H9 (cell line): ENCODE measurements around the gene SUGT1. TPM values are rescaled to one million over a fixed set of nuclear protein-coding genes. Genes with fewer than 3 reads are reported as not detected.
A peak's percentile ranks its signal among the peaks of the same experiment; 100 is the strongest.
"Not testable (repeated sequence)": the region's sequence is repeated elsewhere in the genome, so short reads cannot be mapped to it uniquely, and the experiment has no call there.

ENCODE experiments used
- DNase-seq: peaks from one replicate; pipeline ENCODE4 v3.0.0-alpha.2; 2017
- H2AFZ ChIP-seq: one replicate; pipeline ENCODE4 v1.6.1; 2013; ENCODE audit warnings: mild to moderate bottlenecking, low read length, control low read depth, moderate library complexity
- H2AK5ac ChIP-seq: 2 replicates; pipeline ENCODE4 v1.6.1; 2013; ENCODE audit warnings: low read length, control low read depth, mixed read lengths; ENCODE audit not compliant: insufficient read length
- H2BK120ac ChIP-seq: one replicate; pipeline ENCODE4 v1.6.1; 2013; ENCODE audit warnings: low read depth, mild to moderate bottlenecking, low read length, control low read depth, inconsistent platforms; ENCODE audit not compliant: poor library complexity, severe bottlenecking
- H2BK12ac ChIP-seq: 2 replicates; pipeline ENCODE4 v1.6.1; 2013; ENCODE audit warnings: low read length, control low read depth, mixed read lengths, low read depth; ENCODE audit not compliant: insufficient read length
- H2BK15ac ChIP-seq: 2 replicates; pipeline ENCODE4 v1.6.1; 2013; ENCODE audit warnings: low read depth, low read length, control low read depth
- H2BK20ac ChIP-seq: one replicate; pipeline ENCODE4 v1.6.1; 2013; ENCODE audit warnings: low read depth, mild to moderate bottlenecking, low read length, control low read depth, inconsistent platforms; ENCODE audit not compliant: poor library complexity, severe bottlenecking
- H2BK5ac ChIP-seq: 2 replicates; pipeline ENCODE4 v1.6.1; 2013; ENCODE audit warnings: low read length, control low read depth, mixed read lengths; ENCODE audit not compliant: insufficient read length
- H3K14ac ChIP-seq: 2 replicates; pipeline ENCODE4 v1.6.1; 2013; ENCODE audit warnings: low read length, control low read depth; ENCODE audit not compliant: insufficient read depth
- H3K18ac ChIP-seq: 2 replicates; pipeline ENCODE4 v1.6.1; 2013; ENCODE audit warnings: low read depth, mild to moderate bottlenecking, mixed read lengths, low read length, control low read depth; ENCODE audit not compliant: insufficient read length
- H3K23ac ChIP-seq: 2 replicates; pipeline ENCODE4 v1.6.1; 2013; ENCODE audit warnings: low read length, control low read depth, mixed read lengths, low read depth; ENCODE audit not compliant: insufficient read length
- H3K23me2 ChIP-seq: 2 replicates; pipeline ENCODE4 v1.6.1; 2013; ENCODE audit warnings: low read depth, mild to moderate bottlenecking, mixed read lengths, low read length, control low read depth; ENCODE audit not compliant: insufficient read length, poor library complexity, severe bottlenecking
- H3K27ac ChIP-seq: 2 replicates; pipeline ENCODE4 v1.5.1; 2013; ENCODE audit warnings: low read length, control low read depth, mixed read lengths, low read depth; ENCODE audit not compliant: insufficient read length
- H3K27me3 ChIP-seq: 2 replicates; pipeline ENCODE4 v1.6.1; 2013; ENCODE audit warnings: low read length, control low read depth, inconsistent platforms; ENCODE audit not compliant: insufficient read depth
- H3K4ac ChIP-seq: 2 replicates; pipeline ENCODE4 v1.6.1; 2013; ENCODE audit warnings: low read depth, mild to moderate bottlenecking, control low read depth, inconsistent platforms, low read length, moderate library complexity
- H3K4me1 ChIP-seq: 2 replicates; pipeline ENCODE4 v1.6.1; 2013; ENCODE audit warnings: low read length, control low read depth, inconsistent platforms; ENCODE audit not compliant: insufficient read depth
- H3K4me2 ChIP-seq: 2 replicates; pipeline ENCODE4 v1.6.1; 2013; ENCODE audit warnings: low read length, control low read depth, mixed read lengths; ENCODE audit not compliant: insufficient read length, insufficient read depth
- H3K56ac ChIP-seq: 2 replicates; pipeline ENCODE4 v1.6.1; 2013; ENCODE audit warnings: low read depth, mild to moderate bottlenecking, mixed read lengths, low read length, control low read depth; ENCODE audit not compliant: insufficient read length
- H3K79me1 ChIP-seq: 2 replicates; pipeline ENCODE4 v1.6.1; 2013; ENCODE audit warnings: low read depth, mild to moderate bottlenecking, moderate library complexity, low read length, control low read depth, inconsistent platforms; ENCODE audit not compliant: insufficient read depth, poor library complexity, severe bottlenecking
- H3K79me2 ChIP-seq: 2 replicates; pipeline ENCODE4 v1.6.1; 2013; ENCODE audit warnings: low read length, control low read depth, inconsistent platforms; ENCODE audit not compliant: insufficient read depth
- H3K9ac ChIP-seq: 2 replicates; pipeline ENCODE4 v1.6.1; 2013; ENCODE audit warnings: low read length, control low read depth, mixed read lengths; ENCODE audit not compliant: insufficient read length; ENCODE audit errors: extremely low read depth
- H3K9me3 ChIP-seq: one replicate; pipeline ENCODE4 v1.6.1; 2013; ENCODE audit warnings: low read depth, low read length, inconsistent platforms; ENCODE audit not compliant: control insufficient read depth
- H3T11ph ChIP-seq: one replicate; pipeline ENCODE4 v1.6.1; 2013; ENCODE audit warnings: mild to moderate bottlenecking, low read length, control low read depth, inconsistent platforms
- H4K20me1 ChIP-seq: one replicate; pipeline ENCODE4 v1.6.1; 2013; ENCODE audit not compliant: control insufficient read depth, insufficient read length, insufficient read depth
- H4K5ac ChIP-seq: 2 replicates; pipeline ENCODE4 v1.6.1; 2013; ENCODE audit warnings: low read depth, mild to moderate bottlenecking, mixed read lengths, low read length, control low read depth; ENCODE audit not compliant: insufficient read length
- H4K8ac ChIP-seq: replicated peaks from 2 replicates; pipeline ENCODE4 v1.6.1; 2013; ENCODE audit warnings: low read length, control low read depth, mixed read lengths, low read depth; ENCODE audit not compliant: insufficient read length
- H4K91ac ChIP-seq: 2 replicates; pipeline ENCODE4 v1.6.1; 2013; ENCODE audit warnings: low read depth, mild to moderate bottlenecking, moderate library complexity, mixed read lengths, low read length, control low read depth; ENCODE audit not compliant: insufficient read length
- H3K27ac Mint-ChIP-seq, 3 experiments: 2 replicates in 2 of 3; 3 replicates in 1 of 3; pipeline ENCODE4 v1.8.0; 2020 to 2021; ENCODE audit warnings: mixed read lengths in 3 of 3, mild to moderate bottlenecking in 1 of 3, moderate library complexity in 1 of 3
- H3K27me3 Mint-ChIP-seq: 2 replicates; pipeline ENCODE4 v1.8.0; 2021; ENCODE audit warnings: low read depth, mild to moderate bottlenecking, moderate library complexity, mixed read lengths
- H3K36me3 Mint-ChIP-seq, 3 experiments: 2 replicates in 2 of 3; 3 replicates in 1 of 3; pipeline ENCODE4 v1.8.0; 2020 to 2021; ENCODE audit warnings: low read depth in 3 of 3, mixed read lengths in 3 of 3; ENCODE audit not compliant: insufficient read depth in 1 of 3
- H3K4me1 Mint-ChIP-seq, 2 experiments: 2 replicates each; pipeline ENCODE4 v1.8.0; 2020; ENCODE audit warnings: mixed read lengths in 2 of 2
- H3K4me3 Mint-ChIP-seq, 2 experiments: 2 replicates in 1 of 2; 3 replicates in 1 of 2; pipeline ENCODE4 v1.8.0; 2020 to 2021; ENCODE audit warnings: mild to moderate bottlenecking in 2 of 2, mixed read lengths in 2 of 2, moderate library complexity in 1 of 2
- H3K9me3 Mint-ChIP-seq, 2 experiments: 2 replicates in 1 of 2; 3 replicates in 1 of 2; pipeline ENCODE4 v1.8.0; 2020; ENCODE audit warnings: mild to moderate bottlenecking in 2 of 2, mixed read lengths in 2 of 2, moderate library complexity in 1 of 2
- CTCF ChIP-seq: fragments of 200-600 bp; sonication (generic); conservative IDR thresholded peaks from 3 replicates; pipeline ENCODE4 v1.8.0; 2021; ENCODE audit warnings: antibody characterized with exemption, mild to moderate bottlenecking
- WGBS: extraction: QIAGEN DNeasy Blood & Tissue Kit; methylation state at CpG from one replicate; pipeline ENCODE4 v1.1.7; 2013; ENCODE audit warnings: missing lambda C conversion rate, low lambda C conversion rate, mixed read lengths; ENCODE audit not compliant: insufficient read length; ENCODE audit errors: extremely low coverage; 5-methylcytosine and 5-hydroxymethylcytosine counted together
- long read RNA-seq: library from polyadenylated mRNA; unstranded; transcript quantifications from one replicate; pipeline ENCODE4 v2.0.0, GENCODE V29; 2020
- total RNA-seq: library from RNA; stranded (reverse); gene quantifications from 2 replicates; pipeline ENCODE4 v1.2.1, GENCODE V29; 2021

Gene SUGT1
- total RNA-seq: 99.6 and 103 TPM in 2 replicates
- long read RNA-seq, full-length matches to known transcripts: 1 of 23 reads
- long read RNA-seq, partial matches to known transcripts: 5 of 23 reads
- long read RNA-seq, other reads (novel, unspliced or antisense): 17 of 23 reads

- H2BK15ac ChIP-seq: no peak within 1 kb of the TSS
- H4K91ac ChIP-seq: no peak within 1 kb of the TSS
- no peak within 1 kb of the TSS for H4K8ac ChIP-seq
- Mint-ChIP-seq H3K4me3 (no peak within 1 kb of the TSS), H3K36me3 (peaks cover 10 to 33% (median 29%) of the 10 kb centered on the region in 3 experiments; a peak in 6 of 7 replicates), H3K9me3 (no peaks in the 10 kb centered on the region), H3K27me3 (no peaks in the 10 kb centered on the region), H3K27ac (no peak within 1 kb of the TSS), H3K4me1 (peaks cover 6 to 7% of the 10 kb centered on the region in 2 experiments)
- TF ChIP-seq CTCF: peak; percentile 77
- no CpG with 5 or more reads among the region's 61 CpGs for WGBS
- H3K79me2 ChIP-seq: peaks cover 27% of the 10 kb centered on the region; the same call in 1 of the 2 replicates
- H3K56ac ChIP-seq: peak within 1 kb of the TSS; percentile 42
- no peak within 1 kb of the TSS for H2AK5ac ChIP-seq
- peak within 1 kb of the TSS; percentile 85 for H3T11ph ChIP-seq
- H3K9me3 ChIP-seq: no peaks in the 10 kb centered on the region
- H2BK12ac ChIP-seq: no peak within 1 kb of the TSS
- peak within 1 kb of the TSS; percentile 43 for H3K4me2 ChIP-seq
- H3K23ac ChIP-seq: no peak within 1 kb of the TSS
- no peaks in the 10 kb centered on the region for H4K20me1 ChIP-seq
- H3K27me3 ChIP-seq: no peaks in the 10 kb centered on the region
- H3K4me1 ChIP-seq: no peaks in the 10 kb centered on the region; the same call in 1 of the 2 replicates
- peak within 1 kb of the TSS; percentile 95 for H3K9ac ChIP-seq
- H3K18ac ChIP-seq: peak within 1 kb of the TSS; percentile 99
- peak within 1 kb of the TSS; percentile 98 for H3K14ac ChIP-seq
- H3K4ac ChIP-seq: peak within 1 kb of the TSS; percentile 1; the same call in 1 of the 2 replicates
- H3K79me1 ChIP-seq: peaks cover 2% of the 10 kb centered on the region
- peak within 1 kb of the TSS; percentile 79 for H4K5ac ChIP-seq
- DNase-seq: peak; percentile 95
- no peak within 1 kb of the TSS for H2AFZ ChIP-seq
- peak within 1 kb of the TSS; percentile 95 for H2BK120ac ChIP-seq
- peak within 1 kb of the TSS; percentile 62 for H2BK5ac ChIP-seq
- H3K27ac ChIP-seq: peak within 1 kb of the TSS; percentile 88
- peaks cover 9% of the 10 kb centered on the region for H3K23me2 ChIP-seq
- no peak within 1 kb of the TSS for H2BK20ac ChIP-seq
Observed at GRCh38 chr13:52652196-52652979, at the start of gene SUGT1. Gene SUGT1 (plus strand): TSS chr13:52652836. CDS start chr13:52652921, 85 bp downstream.

DNA sequence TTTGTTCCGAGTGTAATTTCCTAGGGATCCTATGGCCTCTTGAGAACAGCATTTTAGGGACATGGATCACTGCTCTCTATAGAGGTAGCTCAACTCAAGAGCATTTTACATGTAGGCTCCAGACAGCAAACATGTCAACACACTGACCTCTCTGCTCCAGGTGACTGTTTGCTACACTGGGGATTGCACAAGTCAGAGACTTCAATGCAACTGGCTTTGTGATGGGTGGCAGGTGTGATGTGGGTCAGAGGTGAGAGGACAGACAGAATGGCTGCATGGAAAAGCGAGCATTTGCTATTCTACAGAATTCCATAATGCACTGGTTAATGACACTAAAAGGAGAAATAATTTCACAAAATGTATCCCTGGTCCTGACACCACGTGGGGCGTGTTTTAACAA, 49.3 kb upstream of the SUGT1 start:
- not testable (repeated sequence) for H3K79me2 ChIP-seq, H3K56ac ChIP-seq, H2BK12ac ChIP-seq, H3K23me2 ChIP-seq, H3K4me3 Mint-ChIP-seq, H3K9me3 Mint-ChIP-seq, H2BK15ac ChIP-seq, H3K27ac ChIP-seq, H3K27me3 Mint-ChIP-seq, H2AK5ac ChIP-seq, H3K36me3 Mint-ChIP-seq, H4K91ac ChIP-seq, H4K8ac ChIP-seq, H3K27me3 ChIP-seq, DNase-seq, H3K4me1 ChIP-seq, H3K9ac ChIP-seq, H3K18ac ChIP-seq, H3K9me3 ChIP-seq, H3K4ac ChIP-seq, H3K27ac Mint-ChIP-seq, H2AFZ ChIP-seq, H2BK5ac ChIP-seq, H2BK120ac ChIP-seq, H3K4me2 ChIP-seq, H2BK20ac ChIP-seq, H3K23ac ChIP-seq, H3T11ph ChIP-seq, H4K5ac ChIP-seq, H3K79me1 ChIP-seq, H4K20me1 ChIP-seq, H3K14ac ChIP-seq
- H3K4me1 Mint-ChIP-seq: peaks cover 15 to 21% of the 10 kb centered on the region in 2 experiments
- WGBS: no CpG with 5 or more reads among the region's 4 CpGs
